ENCODE results near the gene ZMYND11.

Gene ZMYND11

GRCh38 chr10:135132-135600 lies at the start of gene ZMYND11:
TSS of gene ZMYND11 (plus strand) at chr10:135455. CDS start at chr10:180013, 44,558 bp downstream.
- DNase-seq, result peak; percentile 43

GRCh38 chr10:86031-86430 lies 49.2 kb upstream of the ZMYND11 start:
- no peak for DNase-seq

- DNase-seq, result no peak
Measured at GRCh38 chr10:87177-88080, 47.8 kb upstream of the ZMYND11 start.

- no peak for DNase-seq
Measured at GRCh38 chr10:88253-88652, 47.0 kb upstream of the ZMYND11 start.

GRCh38 chr10:89248-89647 lies 46.0 kb upstream of the ZMYND11 start:
- DNase-seq, result no peak

- DNase-seq, result no peak
Measured at GRCh38 chr10:90161-90560, 45.1 kb upstream of the ZMYND11 start.

- DNase-seq, result no peak
Measured at GRCh38 chr10:91313-91712, 43.9 kb upstream of the ZMYND11 start.

- DNase-seq, result no peak
Measured at GRCh38 chr10:92153-92552, 43.1 kb upstream of the ZMYND11 start.

- no peak for DNase-seq
Measured at GRCh38 chr10:92846-93245, 42.4 kb upstream of the ZMYND11 start.

- no peak for DNase-seq
Measured at GRCh38 chr10:94613-95012, 40.6 kb upstream of the ZMYND11 start.

GRCh38 chr10:95356-96115 lies 39.7 kb upstream of the ZMYND11 start:
- no peak for DNase-seq

- no peak for DNase-seq
Measured at GRCh38 chr10:96466-96865, 38.8 kb upstream of the ZMYND11 start.

- no peak for DNase-seq
Measured at GRCh38 chr10:104416-104815, 30.8 kb upstream of the ZMYND11 start.

- no peak for DNase-seq
Measured at GRCh38 chr10:104862-105565, 30.2 kb upstream of the ZMYND11 start.

GRCh38 chr10:105806-106205 lies 29.4 kb upstream of the ZMYND11 start:
- no peak for DNase-seq

- no peak for DNase-seq
Measured at GRCh38 chr10:106740-107139, 28.5 kb upstream of the ZMYND11 start.

GRCh38 chr10:112246-112645 lies 23.0 kb upstream of the ZMYND11 start:
- no peak for DNase-seq

- DNase-seq, result no peak
Measured at GRCh38 chr10:124874-125273, 10.4 kb upstream of the ZMYND11 start.

- no peak for DNase-seq
Measured at GRCh38 chr10:127612-128432, 7.4 kb upstream of the ZMYND11 start.

- DNase-seq, result no peak
Measured at GRCh38 chr10:129810-130209, 5.4 kb upstream of the ZMYND11 start.

GRCh38 chr10:132946-133898 lies 2.0 kb upstream of the ZMYND11 start:
- no peak for DNase-seq
